DND-41 (cell line): ENCODE data around the gene CIB1.

ENCODE experiments used
- ATAC-seq: fragments of 200-7000 bp; cut with Tn5 transposase; 3 replicates; pipeline ENCODE4 v1.9.1; 2021; ENCODE audit warnings: low read depth; ENCODE audit not compliant: insufficient read depth
- DNase-seq: peaks from one replicate; pipeline ENCODE4 v3.0.0-alpha.2; 2020
- H2AFZ ChIP-seq: 2 replicates; pipeline ENCODE4 v1.6.0; 2012; ENCODE audit warnings: low read depth, low read length
- H3K27ac ChIP-seq: 2 replicates; pipeline ENCODE4 v1.5.1; 2012; ENCODE audit warnings: low read length, inconsistent platforms
- H3K27me3 ChIP-seq: fragments of 200-600 bp; sonication (generic); 2 replicates; pipeline ENCODE4 v1.6.0; 2012; ENCODE audit warnings: low read length, mild to moderate bottlenecking, inconsistent platforms; ENCODE audit not compliant: insufficient read depth, poor library complexity
- H3K36me3 ChIP-seq: 2 replicates; pipeline ENCODE4 v1.5.1; 2012; ENCODE audit warnings: low read length, inconsistent platforms; ENCODE audit not compliant: insufficient read depth
- H3K4me1 ChIP-seq: 2 replicates; pipeline ENCODE4 v1.5.1; 2012; ENCODE audit warnings: mild to moderate bottlenecking, low read length; ENCODE audit not compliant: insufficient read depth
- H3K4me2 ChIP-seq: 2 replicates; pipeline ENCODE4 v1.6.0; 2012; ENCODE audit warnings: mild to moderate bottlenecking, moderate library complexity, low read length, inconsistent platforms; ENCODE audit not compliant: insufficient read depth
- H3K4me3 ChIP-seq, 2 experiments: fragments of 200-600 bp in 1 of 2; shearing (Covaris generic) in 1 of 2; 2 replicates each; pipeline ENCODE4 v1.5.1; 2012 to 2016; ENCODE audit warnings: inconsistent platforms in 2 of 2, low read length in 2 of 2, mild to moderate bottlenecking in 2 of 2, low read depth in 1 of 2, moderate library complexity in 1 of 2
- H3K79me2 ChIP-seq: 2 replicates; pipeline ENCODE4 v1.6.0; 2012; ENCODE audit warnings: low read length, inconsistent platforms; ENCODE audit not compliant: insufficient read depth
- H3K9ac ChIP-seq: 2 replicates; pipeline ENCODE4 v1.6.0; 2012; ENCODE audit warnings: low read depth, mild to moderate bottlenecking, inconsistent platforms, low read length, moderate library complexity
- H3K9me3 ChIP-seq: 2 replicates; pipeline ENCODE4 v1.5.1; 2012; ENCODE audit warnings: low read length, moderate library complexity, mild to moderate bottlenecking, inconsistent platforms; ENCODE audit not compliant: insufficient read depth, severe bottlenecking
- H4K20me1 ChIP-seq: 2 replicates; pipeline ENCODE4 v1.6.0; 2012; ENCODE audit warnings: low read length; ENCODE audit not compliant: insufficient read depth
- EZH2 ChIP-seq: IDR thresholded peaks from 3 replicates; pipeline ENCODE4 v1.6.1; 2012; ENCODE audit warnings: borderline replicate concordance, low read depth, mild to moderate bottlenecking, moderate library complexity, low read length, inconsistent platforms; ENCODE audit not compliant: severe bottlenecking
- TF ChIP-seq, protein P1 (sequence below): IDR thresholded peaks from 2 replicates; pipeline ENCODE4 v1.5.1; 2012; ENCODE audit warnings: borderline replicate concordance, low read length, moderate library complexity, mild to moderate bottlenecking; ENCODE audit not compliant: poor library complexity, severe bottlenecking; ENCODE audit errors: extremely low read depth

Gene CIB1

DNA sequence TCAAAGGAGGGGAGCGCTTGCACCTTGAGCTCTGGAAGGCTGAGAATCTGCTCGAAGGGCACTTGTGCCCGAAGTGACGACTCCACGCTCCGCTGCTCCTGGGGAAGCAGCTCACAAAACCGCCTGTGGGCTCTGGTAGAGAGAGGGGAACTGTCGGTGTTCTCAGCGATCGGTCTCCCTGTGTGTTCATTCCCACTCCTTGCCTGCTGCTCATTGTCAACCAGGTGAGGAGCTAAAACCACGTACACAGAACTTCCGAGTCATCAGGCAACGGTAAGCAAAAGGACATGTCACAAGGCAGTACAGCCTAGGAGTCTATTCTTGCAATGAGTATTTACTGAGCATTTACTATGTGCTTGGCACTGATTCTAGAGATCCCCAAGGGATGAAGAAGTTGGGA, 1.5 kb downstream of the CIB1 start:
- TF ChIP-seq, protein P1, sequence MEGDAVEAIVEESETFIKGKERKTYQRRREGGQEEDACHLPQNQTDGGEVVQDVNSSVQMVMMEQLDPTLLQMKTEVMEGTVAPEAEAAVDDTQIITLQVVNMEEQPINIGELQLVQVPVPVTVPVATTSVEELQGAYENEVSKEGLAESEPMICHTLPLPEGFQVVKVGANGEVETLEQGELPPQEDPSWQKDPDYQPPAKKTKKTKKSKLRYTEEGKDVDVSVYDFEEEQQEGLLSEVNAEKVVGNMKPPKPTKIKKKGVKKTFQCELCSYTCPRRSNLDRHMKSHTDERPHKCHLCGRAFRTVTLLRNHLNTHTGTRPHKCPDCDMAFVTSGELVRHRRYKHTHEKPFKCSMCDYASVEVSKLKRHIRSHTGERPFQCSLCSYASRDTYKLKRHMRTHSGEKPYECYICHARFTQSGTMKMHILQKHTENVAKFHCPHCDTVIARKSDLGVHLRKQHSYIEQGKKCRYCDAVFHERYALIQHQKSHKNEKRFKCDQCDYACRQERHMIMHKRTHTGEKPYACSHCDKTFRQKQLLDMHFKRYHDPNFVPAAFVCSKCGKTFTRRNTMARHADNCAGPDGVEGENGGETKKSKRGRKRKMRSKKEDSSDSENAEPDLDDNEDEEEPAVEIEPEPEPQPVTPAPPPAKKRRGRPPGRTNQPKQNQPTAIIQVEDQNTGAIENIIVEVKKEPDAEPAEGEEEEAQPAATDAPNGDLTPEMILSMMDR: no peak
- no peak for TF ChIP-seq EZH2
- Histone ChIP-seq H3K9me3 (no peaks in the 10 kb centered on the region), H3K27me3 (no peaks in the 10 kb centered on the region), H3K4me2 (peak overlapping the region; percentile 91), H2AFZ (no peak overlapping the region), H3K4me1 (peaks cover 32% of the 10 kb centered on the region), H3K79me2 (peaks cover 6% of the 10 kb centered on the region), H3K27ac (no peak overlapping the region), H3K36me3 (peaks cover 26% of the 10 kb centered on the region), H3K4me3 (peak overlapping the region in 1 of 2 experiments; percentile 83; a peak in 2 of 4 replicates), H3K9ac (no peak overlapping the region; the same call in 1 of the 2 replicates), H4K20me1 (no peaks in the 10 kb centered on the region; the same call in 1 of the 2 replicates)
- no peak for DNase-seq
- no peak for ATAC-seq

DNA sequence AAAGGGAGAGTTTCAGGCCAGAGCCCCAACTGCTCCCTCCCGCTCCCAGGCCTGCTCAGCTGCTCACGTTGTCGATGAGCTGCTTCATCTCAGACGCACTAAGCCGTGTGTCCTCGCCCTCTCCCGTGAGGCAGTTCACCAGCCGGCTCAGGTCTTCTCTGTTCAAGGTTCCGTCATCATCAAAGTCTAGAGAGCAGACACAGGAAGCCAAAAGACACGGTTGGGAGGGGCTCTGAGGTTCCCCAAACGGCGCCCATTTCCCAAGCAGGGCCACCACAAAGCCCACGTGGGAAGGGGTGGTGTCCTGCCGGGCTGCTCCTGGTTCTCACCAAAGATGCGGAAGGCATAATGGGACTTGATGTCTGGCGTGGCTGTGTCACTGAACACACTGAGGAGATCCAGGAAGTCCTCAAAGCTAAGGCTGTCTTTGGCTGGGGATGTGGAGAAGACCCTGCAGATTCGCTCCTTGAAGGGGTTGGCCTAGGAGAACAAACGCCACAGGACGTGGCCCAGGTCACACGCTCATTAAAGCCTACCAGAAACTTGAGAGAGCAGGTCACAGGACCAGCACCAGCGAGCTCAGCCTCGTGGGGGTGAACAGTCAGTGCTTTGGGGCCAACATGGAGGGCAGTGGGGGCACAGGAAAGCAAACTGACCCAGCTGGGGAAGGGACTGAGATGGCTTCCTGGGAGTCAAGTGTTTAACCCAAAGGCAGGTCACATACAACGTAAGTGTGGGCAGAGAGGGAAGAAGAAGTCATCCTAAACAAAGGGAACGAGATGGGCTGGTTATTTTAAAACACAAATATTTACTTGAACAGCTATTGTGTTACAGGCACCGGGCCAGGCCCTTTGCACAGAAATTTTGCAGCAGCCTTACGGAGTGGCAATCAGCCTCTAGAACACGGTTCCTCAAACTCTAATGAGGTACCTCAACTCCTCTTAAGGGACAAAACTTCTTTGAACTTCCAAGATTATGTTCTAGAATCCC, 2.4 kb downstream of the CIB1 start:
- ATAC-seq: peak; percentile 66
- H3K4me3 ChIP-seq: no peak overlapping the region
- H3K9me3 ChIP-seq: no peaks in the 10 kb centered on the region
- H3K27me3 ChIP-seq: no peaks in the 10 kb centered on the region
- no peak for TF ChIP-seq EZH2
- TF ChIP-seq, protein P1: no peak
- no peak overlapping the region for H3K9ac ChIP-seq
- no peaks in the 10 kb centered on the region; the same call in 1 of the 2 replicates for H4K20me1 ChIP-seq
- H2AFZ ChIP-seq: no peak overlapping the region
- DNase-seq: peak; percentile 72
- no peak overlapping the region for H3K4me2 ChIP-seq
- peaks cover 6% of the 10 kb centered on the region for H3K79me2 ChIP-seq
- peaks cover 26% of the 10 kb centered on the region for H3K36me3 ChIP-seq
- 0 out of 2 replicates have a peak overlapping the region, but pooled peaks have one; percentile 28 for H3K27ac ChIP-seq
- H3K4me1 ChIP-seq: peaks cover 32% of the 10 kb centered on the region

DNA sequence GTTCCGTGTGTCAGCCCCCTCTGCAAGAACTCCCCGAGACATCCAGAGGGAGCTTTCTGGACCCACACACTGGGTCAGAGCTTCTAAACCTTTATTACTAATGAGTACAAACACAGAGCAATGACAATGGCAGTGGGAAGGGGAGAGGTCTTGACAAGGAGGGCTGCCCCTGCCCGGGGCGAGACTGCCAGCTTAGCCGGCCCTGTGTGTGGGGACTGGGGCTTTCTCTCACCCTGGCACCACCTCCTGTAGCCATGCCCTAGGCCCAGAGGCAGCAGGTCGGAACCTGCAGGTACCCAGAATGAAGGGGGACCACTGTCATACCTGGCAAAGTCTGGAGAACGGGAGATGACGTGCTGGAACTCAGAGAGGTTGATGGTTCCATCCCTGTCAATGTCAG, 3.1 kb downstream of the CIB1 start:
- ATAC-seq: no peak
- TF ChIP-seq, protein P1: no peak
- TF ChIP-seq EZH2: no peak
- H3K27ac ChIP-seq: no peak overlapping the region
- no peaks in the 10 kb centered on the region for H3K27me3 ChIP-seq
- no peaks in the 10 kb centered on the region; the same call in 1 of the 2 replicates for H4K20me1 ChIP-seq
- peaks cover 32% of the 10 kb centered on the region for H3K4me1 ChIP-seq
- H2AFZ ChIP-seq: no peak overlapping the region
- no peaks in the 10 kb centered on the region for H3K9me3 ChIP-seq
- H3K36me3 ChIP-seq: peaks cover 26% of the 10 kb centered on the region
- no peak overlapping the region for H3K4me3 ChIP-seq
- DNase-seq: no peak
- H3K79me2 ChIP-seq: peaks cover 6% of the 10 kb centered on the region
- H3K9ac ChIP-seq: no peak overlapping the region
- no peak overlapping the region for H3K4me2 ChIP-seq
